ENCODE data around the gene MRTO4. TPM values are rescaled to one million over a fixed set of nuclear protein-coding genes. Genes with fewer than 3 reads are reported as not detected.
A peak's percentile ranks its signal among the peaks of the same experiment; 100 is the strongest.

The MRTO4 gene
- total RNA-seq, 1 experiment from 2014 or later, result 90.1 TPM

GRCh38 chr1:19239876-19240275, 11.7 kb upstream of the MRTO4 start:
- intact Hi-C loops (cut with micrococcal nuclease; ENCODE audit: unreplicated experiment), result no loop called here
- ChIA-PET POLR2A (no interaction called here), CTCF (no interaction called here)
- peaks cover 30% of the 10 kb centered on the region for H3K36me3 ChIP-seq (ENCODE audit: control insufficient read depth, insufficient read depth, low read length)
- in situ Hi-C loops (cut with HindIII; ENCODE audit: low pct_unique_long_range_greater_than_20kb, low sequenced_read_pairs), result no loop called here
- H3K27me3 ChIP-seq (ENCODE audit: control insufficient read depth, insufficient read depth, low read length), result no peaks in the 10 kb centered on the region
- no TSS peak for BruUV-seq (replicated peaks)
- no peak for ATAC-seq
- H3K4me3 ChIP-seq (ENCODE audit: low read depth in 2 of 2, low read length in 2 of 2), result no peak overlapping the region
- no peaks in the 10 kb centered on the region for H3K4me1 ChIP-seq (ENCODE audit: control insufficient read depth, insufficient read depth, low read length)
- TF ChIP-seq SIN3A (IDR thresholded peaks at IDR 0.05; ENCODE audit: borderline replicate concordance, insufficient read depth, low read depth, low read length) (no peak), POLR2AphosphoS5 (IDR thresholded peaks at IDR 0.05; ENCODE audit: low read depth, low read length) (no peak)
- no peaks in the 10 kb centered on the region for H3K9me3 ChIP-seq (ENCODE audit: control insufficient read depth, insufficient read depth, low read depth, low read length)
- DNase-seq (ENCODE audit: low read depth, low spot score), result no peak
- H3K27ac ChIP-seq (ENCODE audit: low read length), result no peak overlapping the region

GRCh38 chr1:19240673-19241538, 10.7 kb upstream of the MRTO4 start:
- in situ Hi-C loops (cut with HindIII; ENCODE audit: low pct_unique_long_range_greater_than_20kb, low sequenced_read_pairs), result no loop called here
- DNase-seq (ENCODE audit: low read depth, low spot score) (peak; percentile 48), ATAC-seq (peak; percentile 91)
- Histone ChIP-seq H3K4me1 (ENCODE audit: control insufficient read depth, insufficient read depth, low read length) (no peaks in the 10 kb centered on the region), H3K27me3 (ENCODE audit: control insufficient read depth, insufficient read depth, low read length) (no peaks in the 10 kb centered on the region), H3K27ac (ENCODE audit: low read length) (no peak overlapping the region), H3K9me3 (ENCODE audit: control insufficient read depth, insufficient read depth, low read depth, low read length) (no peaks in the 10 kb centered on the region), H3K4me3 (ENCODE audit: low read depth in 2 of 2, low read length in 2 of 2) (no peak overlapping the region), H3K36me3 (ENCODE audit: control insufficient read depth, insufficient read depth, low read length) (peaks cover 30% of the 10 kb centered on the region)
- peak; percentile 98 for TF ChIP-seq CTCF (IDR thresholded peaks at IDR 0.05)
- no peak for TF ChIP-seq TCF7L2 (IDR thresholded peaks at IDR 0.05; ENCODE audit: low read depth, low read length)
- ChIA-PET CTCF (interaction anchor here (1.1 kb wide), 1 partner anchor 71 kb away, joined by 4 read pairs; the partner anchor contains the start of genes AKR7A2 and SLC66A1), POLR2A (no interaction called here)
- BruUV-seq (replicated peaks), result no TSS peak
- intact Hi-C loops (cut with micrococcal nuclease; ENCODE audit: unreplicated experiment), result no loop called here

GRCh38 chr1:19250629-19251304, 838 bp upstream of the MRTO4 start:
- in situ Hi-C loops (cut with HindIII; ENCODE audit: low pct_unique_long_range_greater_than_20kb, low sequenced_read_pairs) (no loop called here), intact Hi-C loops (cut with micrococcal nuclease; ENCODE audit: unreplicated experiment) (no loop called here)
- no peaks in the 10 kb centered on the region for H3K9me3 ChIP-seq (ENCODE audit: control insufficient read depth, insufficient read depth, low read depth, low read length)
- H3K27me3 ChIP-seq (ENCODE audit: control insufficient read depth, insufficient read depth, low read length), result no peaks in the 10 kb centered on the region
- H3K4me3 ChIP-seq (ENCODE audit: low read depth in 2 of 2, low read length in 2 of 2), result peak overlapping the region; percentile 58 to 92
- POLR2A ChIA-PET, result no interaction called here
- DNase-seq (ENCODE audit: low read depth, low spot score) (no peak), ATAC-seq (no peak)
- peak overlapping the region; percentile 96 for H3K27ac ChIP-seq (ENCODE audit: low read length)
- TSS peak; percentile 95 for BruUV-seq (replicated peaks)
- CTCF ChIA-PET, result no interaction called here
- peaks cover 3% of the 10 kb centered on the region; the same call in 1 of the 2 replicates for H3K36me3 ChIP-seq (ENCODE audit: control insufficient read depth, insufficient read depth, low read length)
- TF ChIP-seq REST (IDR thresholded peaks at IDR 0.05; ENCODE audit: insufficient read depth in 1 of 2, low read depth in 2 of 2, low read length in 1 of 2) (no peak), SIN3A (IDR thresholded peaks at IDR 0.05; ENCODE audit: borderline replicate concordance, insufficient read depth, low read depth, low read length) (no peak), CTCF (IDR thresholded peaks at IDR 0.05) (no peak), TCF7L2 (IDR thresholded peaks at IDR 0.05; ENCODE audit: low read depth, low read length) (no peak), POLR2AphosphoS5 (IDR thresholded peaks at IDR 0.05; ENCODE audit: low read depth, low read length) (no peak)
- peaks cover 26% of the 10 kb centered on the region for H3K4me1 ChIP-seq (ENCODE audit: control insufficient read depth, insufficient read depth, low read length)
